Myocyte (in vitro differentiated cells): ENCODE data around the gene NEB. TPM values are rescaled to one million over a fixed set of nuclear protein-coding genes. Genes with fewer than 3 reads are reported as not detected.
"Not testable (repeated sequence)": the region's sequence is repeated elsewhere in the genome, so short reads cannot be mapped to it uniquely, and the experiment has no call there.

Experiments used
- DNase-seq: peaks from one replicate; pipeline ENCODE4 v3.0.0-alpha.2; 2012; ENCODE audit warnings: low read depth
- total RNA-seq: library from RNA; depleted of rRNA; stranded (reverse); fragments of >200 nt; gene quantifications from 2 replicates; pipeline ENCODE4 v1.2.3, GENCODE V29; 2014

Gene NEB
- total RNA-seq, 1 donor from 2014 or later = 1,145 TPM

DNA sequence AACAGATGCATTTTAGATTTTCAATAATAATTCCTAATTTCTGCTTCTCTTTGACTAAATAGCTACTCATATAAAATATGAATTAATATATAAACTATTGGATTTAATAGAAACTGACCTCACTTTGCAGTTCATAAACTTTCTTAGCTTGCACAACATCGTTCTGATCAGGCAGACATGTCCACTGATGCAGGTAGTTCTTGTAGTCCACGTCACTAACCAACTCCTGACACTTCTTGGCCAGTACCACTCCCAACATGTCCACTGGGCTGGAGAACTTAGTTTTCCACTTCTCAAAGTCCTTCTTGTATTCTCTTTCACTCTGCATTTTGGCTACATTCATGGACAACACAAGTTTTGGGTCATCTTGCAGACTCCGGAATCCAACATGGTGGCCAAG lies 83.8 kb downstream of the NEB start:
- DNase-seq = no peak

DNA sequence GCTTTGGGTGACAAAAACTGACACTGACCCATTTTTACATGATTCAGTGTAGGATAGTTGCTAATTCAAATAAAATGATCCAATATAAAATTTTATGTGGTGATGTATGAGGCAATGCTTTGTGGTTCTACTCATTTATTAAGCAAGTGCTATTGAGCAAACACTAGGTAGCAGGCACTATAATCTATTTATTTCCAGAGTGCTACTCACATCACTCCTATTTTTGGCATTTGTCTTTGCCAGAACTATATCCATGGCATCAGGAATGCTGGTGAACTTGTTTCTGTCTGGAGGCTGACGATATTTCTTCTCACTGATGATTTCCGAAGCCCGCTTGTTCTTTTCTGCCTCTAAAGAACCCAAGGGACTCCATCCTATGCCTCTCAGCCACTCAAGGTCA lies 84.3 kb downstream of the NEB start:
- peak; percentile 40 for DNase-seq

GRCh38 chr2:151649400-151649799 lies 84.9 kb downstream of the NEB start:
- DNase-seq = no peak

DNA sequence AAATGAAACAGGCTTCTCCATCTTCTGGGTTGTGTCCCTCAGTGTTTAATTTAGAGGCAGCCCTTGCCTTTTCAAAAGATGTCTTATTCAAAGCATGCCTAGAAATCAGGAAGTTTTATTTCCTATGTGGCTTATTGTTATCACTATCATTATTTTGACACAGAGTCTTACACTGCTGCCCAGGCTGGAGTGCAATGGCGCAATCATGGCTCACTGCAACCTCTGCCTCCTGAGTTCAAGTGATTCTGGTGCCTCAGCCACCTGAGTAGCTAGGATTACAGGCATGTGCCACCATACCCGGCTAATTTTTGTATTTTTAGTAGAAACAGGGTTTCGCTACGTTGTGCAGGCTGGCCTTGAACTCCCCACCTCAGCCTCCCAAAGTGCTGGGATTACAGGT lies 87.8 kb downstream of the NEB start:
- not testable (repeated sequence) for DNase-seq

DNA sequence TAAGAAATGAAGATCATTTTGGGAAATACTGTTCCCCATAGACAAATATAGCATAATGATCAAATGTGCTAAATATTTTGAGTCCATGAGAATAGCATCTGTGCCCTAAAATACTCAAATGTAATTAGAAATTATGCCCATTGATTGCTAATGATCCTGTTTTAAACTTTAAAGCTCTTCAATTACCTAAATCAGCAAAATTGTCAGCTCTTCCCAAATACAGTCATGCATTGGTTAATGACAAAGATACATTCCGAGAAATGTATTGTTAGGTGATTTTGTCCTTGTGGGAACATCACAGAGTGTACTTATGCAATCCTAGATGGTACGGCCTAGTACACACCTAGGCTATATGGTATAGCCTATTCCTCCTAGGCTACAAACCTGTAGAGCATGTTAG lies 89.7 kb downstream of the NEB start:
- no peak for DNase-seq

DNA sequence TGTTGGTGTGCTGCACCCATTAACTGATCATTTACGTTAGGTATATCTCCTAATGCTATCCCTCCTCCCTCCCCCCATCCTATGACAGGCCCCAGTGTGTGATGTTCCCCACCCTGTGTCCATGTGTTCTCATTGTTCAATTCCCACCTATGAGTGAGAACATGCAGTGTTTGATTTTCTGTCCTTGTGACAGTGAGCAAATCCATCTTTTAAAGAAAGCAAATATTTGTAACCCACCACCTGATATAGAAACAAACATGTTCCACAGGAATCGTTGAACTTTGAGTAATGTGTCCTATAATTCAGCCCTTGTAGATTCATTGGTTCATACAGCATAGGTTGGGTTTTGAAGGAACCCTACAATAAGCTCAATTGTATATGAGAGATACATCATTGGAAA lies 92.4 kb downstream of the NEB start:
- DNase-seq = not testable (repeated sequence)

GRCh38 chr2:151640087-151640486 lies 94.2 kb downstream of the NEB start:
- no peak for DNase-seq

DNA sequence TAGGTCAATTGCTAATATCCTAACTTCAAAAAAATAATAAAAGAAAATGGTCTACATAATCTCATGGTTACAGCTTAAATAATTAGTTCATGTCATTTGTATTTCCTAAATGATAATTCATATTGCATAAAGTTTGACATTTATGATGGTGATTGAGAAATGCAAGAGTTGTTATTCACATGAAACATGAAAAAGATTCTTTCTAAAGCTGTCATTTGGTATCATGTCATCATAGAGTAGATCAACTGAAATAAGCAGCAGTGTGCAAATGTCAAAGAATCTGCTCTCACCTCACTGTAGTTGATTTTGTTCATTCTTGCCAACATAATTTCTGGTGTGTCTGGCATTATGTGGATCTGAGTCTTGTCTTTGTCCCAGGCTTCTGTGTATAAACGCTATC lies 95.3 kb downstream of the NEB start:
- DNase-seq = no peak

DNA sequence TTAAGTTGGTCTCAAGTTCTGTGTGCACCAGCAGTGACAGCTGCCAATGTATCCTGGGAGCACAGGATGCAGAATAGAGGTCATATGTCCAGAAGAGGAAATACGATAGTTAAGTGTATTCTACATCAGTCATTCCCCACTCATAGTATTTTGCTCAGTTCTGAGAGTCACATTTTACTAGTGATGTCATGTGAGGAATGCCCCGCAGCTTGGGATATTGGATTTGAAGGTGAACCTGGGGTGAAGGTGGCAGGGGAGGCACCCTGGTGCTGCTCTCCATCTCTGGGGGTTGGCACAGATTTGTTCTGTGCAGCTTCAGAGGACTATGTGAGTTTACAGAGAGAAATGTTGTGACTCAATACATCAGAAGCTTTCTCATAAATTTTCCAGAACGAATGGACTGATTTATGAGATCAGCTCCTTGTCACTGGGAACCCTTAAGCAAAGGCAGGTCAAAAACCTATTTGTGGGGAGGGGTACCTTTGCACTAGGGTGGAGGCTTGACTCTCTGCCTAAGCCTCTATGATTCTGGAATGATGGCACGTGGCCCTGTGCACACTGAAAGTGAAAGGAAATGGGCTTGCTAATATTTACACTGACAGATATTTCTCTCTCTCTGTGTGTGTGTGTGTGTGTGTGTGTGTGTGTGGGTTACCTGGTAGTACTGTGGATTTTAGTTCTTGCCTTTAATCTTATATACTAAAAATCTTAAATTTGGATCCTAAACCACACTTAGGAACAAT lies 95.9 kb downstream of the NEB start:
- DNase-seq = peak; percentile 22

- no peak for DNase-seq
These were observed 97.0 kb downstream of the NEB start for GRCh38 chr2:151637271-151637781.

DNA sequence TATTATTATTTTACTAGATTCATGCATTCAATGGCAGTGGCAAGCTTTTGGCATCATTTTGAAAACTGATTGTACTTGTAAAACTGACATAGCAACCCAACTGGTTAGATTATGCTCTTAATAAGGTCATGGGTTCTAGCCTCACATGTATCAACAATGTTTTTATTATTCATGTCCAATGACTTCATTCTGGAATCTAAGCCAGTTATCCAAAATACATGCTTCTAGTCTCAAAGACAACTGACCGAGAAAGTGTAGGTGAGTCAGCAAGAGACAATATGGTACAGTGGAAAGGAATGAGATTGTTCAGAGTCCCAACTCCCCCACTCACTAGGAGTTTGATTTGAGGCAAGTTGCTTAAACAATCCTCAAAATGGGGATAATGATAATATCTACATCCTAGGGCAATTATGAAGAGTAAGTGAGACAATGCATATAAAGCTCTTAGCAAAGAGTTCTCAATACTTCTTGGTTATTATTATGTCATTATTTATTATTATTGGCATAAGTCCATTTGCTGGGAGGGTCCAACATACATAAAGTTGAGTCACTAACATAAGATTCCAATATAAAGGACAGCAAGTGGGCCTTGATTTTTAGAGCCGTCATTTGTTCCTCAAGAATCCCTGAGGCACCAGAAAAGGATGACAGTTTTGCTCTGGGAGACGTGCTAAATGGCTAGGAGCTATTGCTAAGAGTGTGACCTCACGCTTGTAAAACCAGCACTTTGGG lies 99.4 kb downstream of the NEB start:
- DNase-seq = no peak

- DNase-seq = peak; percentile 23
These were observed 101.2 kb downstream of the NEB start for GRCh38 chr2:151632993-151633565.

DNA sequence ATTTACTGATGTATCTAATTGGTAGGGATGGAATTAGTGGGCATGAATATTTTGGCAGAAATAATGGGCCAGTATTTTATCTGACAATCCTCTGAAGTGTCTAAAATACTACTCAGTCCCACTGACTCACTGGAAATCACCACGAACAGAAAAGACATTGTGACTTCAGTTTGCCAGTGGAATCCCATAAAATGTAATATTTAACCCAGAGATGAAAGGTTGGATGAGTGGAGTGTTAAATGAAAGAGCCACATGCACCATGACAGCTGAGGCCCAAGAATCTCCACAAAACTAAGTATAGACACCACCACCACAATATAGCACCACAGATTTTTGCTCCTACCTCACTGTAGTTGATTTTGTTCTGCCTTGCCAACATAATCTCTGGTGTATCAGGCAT lies 103.9 kb downstream of the NEB start:
- DNase-seq = peak; percentile 21

GRCh38 chr2:151627353-151627752 lies 106.9 kb downstream of the NEB start:
- no peak for DNase-seq

- no peak for DNase-seq
These were observed 110.0 kb downstream of the NEB start for GRCh38 chr2:151624271-151624670.

DNA sequence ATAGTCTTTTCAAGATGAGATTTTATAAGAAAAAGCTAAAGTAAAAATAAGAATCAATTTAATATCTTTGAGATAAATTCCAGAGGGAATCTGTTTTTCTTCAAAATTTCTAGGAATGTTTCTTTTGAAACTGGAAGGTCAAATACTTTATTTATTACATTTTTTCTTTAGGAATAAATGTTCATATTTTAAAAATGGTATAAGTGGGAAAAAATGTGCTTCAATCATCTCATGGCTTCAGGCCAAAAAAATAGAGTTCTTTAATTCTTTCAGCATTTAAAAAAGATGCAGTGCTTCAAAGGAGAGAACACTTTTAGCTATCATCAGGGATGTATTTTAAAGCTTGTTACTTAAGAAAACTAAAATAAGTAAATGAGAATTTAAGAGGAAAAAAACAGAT lies 110.6 kb downstream of the NEB start:
- DNase-seq = no peak

- no peak for DNase-seq
These were observed 113.5 kb downstream of the NEB start for GRCh38 chr2:151620761-151621160.

- no peak for DNase-seq
These were observed 114.8 kb downstream of the NEB start for GRCh38 chr2:151619337-151619989.

GRCh38 chr2:151616760-151617339 lies 117.4 kb downstream of the NEB start:
- DNase-seq = no peak

- no peak for DNase-seq
These were observed 119.5 kb downstream of the NEB start for GRCh38 chr2:151614606-151615306.

- no peak for DNase-seq
These were observed 120.1 kb downstream of the NEB start for GRCh38 chr2:151614159-151614558.
